Renal pelvis (tissue), 4 donors: ENCODE data around the gene CECR2. TPM values are rescaled to one million over a fixed set of nuclear protein-coding genes. Genes with fewer than 3 reads are reported as not detected.

ENCODE experiments used
- DNase-seq: peaks from one replicate; pipeline ENCODE4 v3.0.0-alpha.2; 2013
- polyA plus RNA-seq, 3 donors: library from polyadenylated mRNA; unstranded; fragments of 120-200 nt; gene quantifications; one replicate each; pipeline ENCODE4 v1.2.1, GENCODE V29; 2013; ENCODE audit not compliant: insufficient read length in 3 of 3

Gene CECR2
- polyA plus RNA-seq, 3 donors: 12.3 to 23.0 (median 21.7) TPM

- DNase-seq: no peak
Observed at GRCh38 chr22:17444204-17444504, 74.9 kb downstream of the CECR2 start.

- no peak for DNase-seq
Observed at GRCh38 chr22:17446698-17447097, 77.4 kb downstream of the CECR2 start.

- no peak for DNase-seq
Observed at GRCh38 chr22:17451316-17451715, 82.1 kb downstream of the CECR2 start.

GRCh38 chr22:17460895-17461294 lies 91.6 kb downstream of the CECR2 start:
- DNase-seq: no peak

GRCh38 chr22:17470880-17471500 lies 101.7 kb downstream of the CECR2 start:
- DNase-seq: no peak

GRCh38 chr22:17471886-17472535 lies 102.8 kb downstream of the CECR2 start:
- DNase-seq: no peak

- DNase-seq: no peak
Observed at GRCh38 chr22:17472932-17473331, 103.7 kb downstream of the CECR2 start.

- no peak for DNase-seq
Observed at GRCh38 chr22:17475318-17476230, 106.3 kb downstream of the CECR2 start.

GRCh38 chr22:17476838-17477237 lies 107.6 kb downstream of the CECR2 start:
- DNase-seq: no peak

- DNase-seq: no peak
Observed at GRCh38 chr22:17477391-17477833, 108.2 kb downstream of the CECR2 start.

- no peak for DNase-seq
Observed at GRCh38 chr22:17479135-17479534, 109.9 kb downstream of the CECR2 start.

GRCh38 chr22:17481424-17481823 lies 112.2 kb downstream of the CECR2 start:
- DNase-seq: no peak

- DNase-seq: peak; percentile 46
Observed at GRCh38 chr22:17483688-17484372, 114.6 kb downstream of the CECR2 start.

- DNase-seq: no peak
Observed at GRCh38 chr22:17484608-17485007, 115.3 kb downstream of the CECR2 start.

GRCh38 chr22:17486313-17486712 lies 117.1 kb downstream of the CECR2 start:
- no peak for DNase-seq

GRCh38 chr22:17486719-17487118 lies 117.5 kb downstream of the CECR2 start:
- DNase-seq: no peak

GRCh38 chr22:17489101-17489500 lies 119.8 kb downstream of the CECR2 start:
- no peak for DNase-seq

- no peak for DNase-seq
Observed at GRCh38 chr22:17491090-17491640, 121.9 kb downstream of the CECR2 start.

- DNase-seq: no peak
Observed at GRCh38 chr22:17492247-17492646, 123.0 kb downstream of the CECR2 start.

GRCh38 chr22:17493419-17493981 lies 124.2 kb downstream of the CECR2 start:
- DNase-seq: no peak

- no peak for DNase-seq
Observed at GRCh38 chr22:17496841-17497240, 127.6 kb downstream of the CECR2 start.
